ENCODE measurements around the gene TMEM242. TPM values are rescaled to one million over a fixed set of nuclear protein-coding genes. Genes with fewer than 3 reads are reported as not detected.

Gene TMEM242
- total RNA-seq, 3 donors from 2014 or later, result 10.0 to 14.1 (median 13.4) TPM

DNA sequence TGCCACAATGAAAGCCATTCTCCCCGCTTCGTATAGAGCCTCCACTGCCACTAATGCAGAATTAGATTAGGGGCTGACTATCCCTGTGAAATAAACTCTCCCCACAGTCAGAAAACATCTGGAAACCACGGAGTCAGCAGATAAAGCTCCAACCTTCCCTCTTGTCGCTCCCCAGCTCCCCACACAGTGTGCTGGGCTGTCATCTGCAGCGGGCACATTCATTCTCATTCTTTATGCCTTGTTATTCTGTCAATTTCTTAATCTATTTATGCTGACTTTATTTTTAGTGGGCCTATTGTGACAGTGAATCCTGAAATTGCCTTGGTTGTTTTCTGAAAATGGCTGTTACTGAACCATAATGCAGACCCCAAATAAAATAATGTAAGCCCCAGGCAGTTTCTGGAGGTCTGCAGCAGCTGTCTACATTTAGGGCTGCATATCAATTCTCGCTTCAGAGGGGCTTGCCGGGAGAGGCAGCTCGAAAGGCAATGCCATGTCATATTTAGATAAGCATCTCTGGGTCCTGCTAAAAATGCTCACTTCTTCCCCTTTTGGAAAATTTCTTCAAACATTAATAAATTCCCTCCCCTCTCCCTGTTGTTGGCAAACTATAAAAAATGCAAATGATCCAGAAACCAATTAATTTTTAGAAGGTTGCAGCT, 71.6 kb downstream of the TMEM242 start:
- intact Hi-C loops (cut with DNase I, micrococcal nuclease), result no loop called here
- ATAC-seq, result no peak
- no peak overlapping the region for H3K4me3 ChIP-seq
- DNase-seq, result no peak
- TF ChIP-seq, protein P1, sequence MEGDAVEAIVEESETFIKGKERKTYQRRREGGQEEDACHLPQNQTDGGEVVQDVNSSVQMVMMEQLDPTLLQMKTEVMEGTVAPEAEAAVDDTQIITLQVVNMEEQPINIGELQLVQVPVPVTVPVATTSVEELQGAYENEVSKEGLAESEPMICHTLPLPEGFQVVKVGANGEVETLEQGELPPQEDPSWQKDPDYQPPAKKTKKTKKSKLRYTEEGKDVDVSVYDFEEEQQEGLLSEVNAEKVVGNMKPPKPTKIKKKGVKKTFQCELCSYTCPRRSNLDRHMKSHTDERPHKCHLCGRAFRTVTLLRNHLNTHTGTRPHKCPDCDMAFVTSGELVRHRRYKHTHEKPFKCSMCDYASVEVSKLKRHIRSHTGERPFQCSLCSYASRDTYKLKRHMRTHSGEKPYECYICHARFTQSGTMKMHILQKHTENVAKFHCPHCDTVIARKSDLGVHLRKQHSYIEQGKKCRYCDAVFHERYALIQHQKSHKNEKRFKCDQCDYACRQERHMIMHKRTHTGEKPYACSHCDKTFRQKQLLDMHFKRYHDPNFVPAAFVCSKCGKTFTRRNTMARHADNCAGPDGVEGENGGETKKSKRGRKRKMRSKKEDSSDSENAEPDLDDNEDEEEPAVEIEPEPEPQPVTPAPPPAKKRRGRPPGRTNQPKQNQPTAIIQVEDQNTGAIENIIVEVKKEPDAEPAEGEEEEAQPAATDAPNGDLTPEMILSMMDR (IDR thresholded peaks at IDR 0.05), result no peak
- no peaks in the 10 kb centered on the region for H3K36me3 ChIP-seq (ENCODE audit: low read depth)
- peaks cover 2% of the 10 kb centered on the region for H3K9me3 ChIP-seq
- peaks cover 2% of the 10 kb centered on the region for H3K4me1 ChIP-seq (ENCODE audit: low read depth)

DNA sequence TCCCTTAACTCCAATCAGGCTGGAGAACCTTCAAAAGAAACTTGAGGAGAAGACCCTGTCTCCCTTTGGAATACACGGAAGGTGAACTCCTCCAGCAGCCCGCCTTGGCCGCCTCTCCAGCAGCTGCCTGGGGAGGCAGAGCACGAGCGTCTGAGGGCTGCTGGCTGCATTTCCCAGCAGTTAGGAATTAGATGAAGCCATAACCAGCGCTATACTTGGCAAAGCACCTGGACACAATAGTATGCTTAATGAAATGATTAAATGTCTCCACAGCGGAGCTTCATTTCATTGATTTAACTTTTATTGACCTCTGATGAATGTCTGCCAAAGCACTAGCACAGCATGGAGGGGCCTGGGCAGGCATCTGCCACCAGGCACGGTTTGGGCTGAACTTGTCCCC, 73.5 kb downstream of the TMEM242 start:
- DNase-seq, result no peak

DNA sequence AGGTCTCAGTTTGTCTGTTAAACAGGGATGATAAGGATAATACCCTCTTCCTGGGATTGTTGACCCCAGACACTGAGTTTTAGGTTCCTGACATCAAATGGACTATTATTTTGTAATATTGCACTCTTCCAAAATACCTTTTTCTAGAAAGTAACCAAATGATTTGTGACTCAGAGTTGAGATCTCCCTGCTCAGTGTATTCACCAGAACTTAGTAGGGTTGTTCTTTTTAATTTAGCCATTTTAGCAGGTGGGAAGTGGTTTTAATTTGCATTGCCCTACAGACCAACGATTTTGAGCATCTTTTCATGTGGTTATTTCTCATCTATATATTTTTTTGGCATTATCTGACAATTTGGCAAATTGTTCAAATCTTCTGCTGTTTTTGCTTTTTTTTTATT, 75.1 kb downstream of the TMEM242 start:
- H3K9me3 ChIP-seq, result peaks cover 2% of the 10 kb centered on the region
- TF ChIP-seq, protein P1 (IDR thresholded peaks at IDR 0.05), result no peak
- intact Hi-C loops (cut with DNase I, micrococcal nuclease), result no loop called here
- DNase-seq (no peak), ATAC-seq (no peak)
- H3K4me3 ChIP-seq, result no peak overlapping the region
- no peaks in the 10 kb centered on the region for H3K36me3 ChIP-seq (ENCODE audit: low read depth)
- no peaks in the 10 kb centered on the region for H3K4me1 ChIP-seq (ENCODE audit: low read depth)

More for the DNA sequence above, 73.5 kb downstream of the TMEM242 start:
- H3K36me3 ChIP-seq (ENCODE audit: low read depth), result no peaks in the 10 kb centered on the region
- H3K9me3 ChIP-seq, result peaks cover 2% of the 10 kb centered on the region
- peaks cover 2% of the 10 kb centered on the region for H3K4me1 ChIP-seq (ENCODE audit: low read depth)
- TF ChIP-seq, protein P1 (IDR thresholded peaks at IDR 0.05), result no peak
- ATAC-seq, result no peak
- intact Hi-C loops (cut with DNase I, micrococcal nuclease), result no loop called here
- no peak overlapping the region for H3K4me3 ChIP-seq

DNA sequence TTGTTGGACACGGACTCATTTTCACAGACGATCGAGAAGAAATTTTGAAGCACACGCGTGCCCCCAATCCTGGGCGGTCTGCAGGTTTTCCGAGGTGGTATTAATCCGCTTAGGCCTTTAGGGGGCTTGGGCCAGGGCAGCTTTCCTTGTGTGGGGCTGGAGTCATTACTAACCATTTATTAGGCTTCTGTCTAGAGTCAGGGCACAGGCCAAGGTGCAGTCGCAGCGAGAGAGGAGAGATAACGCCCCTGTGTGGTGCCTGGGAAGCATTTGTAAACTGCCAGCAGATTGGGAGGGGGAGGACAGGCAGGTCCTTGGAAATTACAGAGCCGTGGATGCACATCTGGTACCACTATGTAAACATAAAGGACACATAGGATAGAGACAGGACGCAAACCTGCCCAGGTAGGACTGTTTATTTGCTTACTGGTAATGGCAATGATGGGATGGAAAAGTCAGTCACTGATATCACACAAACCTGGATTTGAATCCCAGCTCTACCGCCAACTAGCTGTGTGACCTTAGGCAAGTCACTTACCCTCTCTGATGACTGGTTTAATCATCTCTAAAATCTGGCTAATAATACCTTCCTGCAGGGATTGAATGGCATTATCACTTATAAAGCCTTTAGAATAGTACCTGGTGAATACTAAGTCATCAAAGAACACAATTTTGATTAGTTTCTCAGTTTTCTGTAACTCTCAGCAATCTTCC, 76.4 kb downstream of the TMEM242 start:
- TF ChIP-seq, protein P1 (IDR thresholded peaks at IDR 0.05), result no peak
- intact Hi-C loops (cut with DNase I, micrococcal nuclease), result no loop called here
- Histone ChIP-seq H3K4me3 (no peak overlapping the region), H3K36me3 (ENCODE audit: low read depth) (no peaks in the 10 kb centered on the region), H3K9me3 (peaks cover 2% of the 10 kb centered on the region), H3K4me1 (ENCODE audit: low read depth) (peaks cover 5% of the 10 kb centered on the region)
- no peak for DNase-seq
- no peak for ATAC-seq

DNA sequence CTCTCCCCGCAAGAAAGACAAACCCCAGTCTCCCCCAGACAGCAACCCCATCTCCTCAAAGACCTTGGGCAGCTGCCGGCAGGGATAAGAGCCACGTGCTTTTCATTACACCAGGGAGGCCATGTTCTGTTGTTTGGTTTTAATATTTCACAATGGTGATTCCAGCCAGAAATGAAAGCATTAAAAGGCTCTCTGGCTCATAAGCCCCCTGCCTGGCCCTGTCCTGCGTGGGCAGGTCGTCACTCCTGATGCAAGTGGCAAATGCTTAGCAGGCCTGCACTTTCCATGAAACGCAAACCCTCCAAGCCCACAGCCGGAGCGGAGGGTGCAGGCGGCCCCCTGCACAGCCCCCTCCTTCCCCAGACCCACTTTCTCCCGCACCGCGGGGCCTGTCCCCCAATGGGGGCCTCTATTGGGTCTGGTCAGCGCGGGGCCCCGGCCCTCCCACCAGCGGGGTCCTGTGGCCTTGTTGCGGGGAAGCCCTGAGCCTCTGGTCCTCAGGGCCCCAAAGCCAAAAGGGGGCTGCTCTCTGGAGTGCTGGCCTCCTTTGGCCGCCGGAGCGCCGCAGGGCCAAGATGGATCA, 77.2 kb downstream of the TMEM242 start:
- DNase-seq (no peak), ATAC-seq (no peak)
- intact Hi-C loops (cut with DNase I, micrococcal nuclease), result no loop called here
- Histone ChIP-seq H3K36me3 (ENCODE audit: low read depth) (no peaks in the 10 kb centered on the region), H3K9me3 (peaks cover 2% of the 10 kb centered on the region), H3K4me1 (ENCODE audit: low read depth) (peaks cover 10% of the 10 kb centered on the region), H3K4me3 (no peak overlapping the region)
- TF ChIP-seq, protein P1 (IDR thresholded peaks at IDR 0.05), result no peak

Measured in mucosa of descending colon (tissue), 3 donors.